K562 (cell line): Measurements from ENCODE around the gene TMEM50B. TPM values are rescaled to one million over a fixed set of nuclear protein-coding genes. Genes with fewer than 3 reads are reported as not detected.

ENCODE experiments used
- ARID1B ChIP-seq: fragments of 450-650 bp; IDR thresholded peaks from 2 replicates; pipeline ENCODE4 v1.6.1; 2016; ENCODE audit warnings: antibody characterized with exemption, mild to moderate bottlenecking, inconsistent platforms
- BRD9 ChIP-seq: fragments of 450-650 bp; IDR thresholded peaks from 2 replicates; pipeline ENCODE4 v1.6.1; 2018; ENCODE audit warnings: low read depth; ENCODE audit not compliant: partially characterized antibody
- DDX20 ChIP-seq: fragments of 450-650 bp; IDR thresholded peaks from 2 replicates; pipeline ENCODE4 v1.6.1; 2016; ENCODE audit warnings: missing genetic modification characterization, low read depth, mild to moderate bottlenecking, missing compliant biosample characterization, moderate library complexity
- ETV5 ChIP-seq: sonication (generic); formaldehyde crosslinking; IDR thresholded peaks from 2 replicates; pipeline ENCODE4 v1.4.0; 2020; ENCODE audit warnings: low read depth, mild to moderate bottlenecking, missing genetic modification reagents
- GABPB1 ChIP-seq: sonication (generic); formaldehyde crosslinking; IDR thresholded peaks from 2 replicates; pipeline ENCODE4 v1.8.0; 2022; ENCODE audit warnings: mild to moderate bottlenecking, missing genetic modification reagents
- IFI16 ChIP-seq: fragments of 250-450 bp; sonication (Bioruptor Pico); IDR thresholded peaks from 2 replicates; pipeline ENCODE4 v2.1.2; 2022; ENCODE audit warnings: mild to moderate bottlenecking, inconsistent platforms
- KLF6 ChIP-seq: fragments of 250-450 bp; sonication (Bioruptor Pico); IDR thresholded peaks from 2 replicates; pipeline ENCODE4 v1.4.0; 2020; ENCODE audit warnings: mild to moderate bottlenecking, moderate library complexity, borderline replicate concordance
- NFE2L1 ChIP-seq: fragments of 450-650 bp; IDR thresholded peaks from 2 replicates; pipeline ENCODE4 v1.6.1; 2016; ENCODE audit warnings: missing genetic modification characterization, low read depth, mild to moderate bottlenecking, missing compliant biosample characterization, moderate library complexity, borderline replicate concordance
- PHTF2 ChIP-seq: fragments of 250-450 bp; sonication (Bioruptor Pico); IDR thresholded peaks from 2 replicates; pipeline ENCODE4 v1.5.0; 2021; ENCODE audit warnings: mild to moderate bottlenecking
- POLR2G ChIP-seq: fragments of 200-400 bp; formaldehyde crosslinking; IDR thresholded peaks from 2 replicates; pipeline ENCODE4 v1.6.1; 2017; ENCODE audit warnings: low read depth, mild to moderate bottlenecking, antibody characterized with exemption, low read length, moderate library complexity
- PTTG1 ChIP-seq: fragments of 450-650 bp; IDR thresholded peaks from 2 replicates; pipeline ENCODE4 v1.6.1; 2016; ENCODE audit warnings: low read depth, mild to moderate bottlenecking, missing genetic modification characterization, missing compliant biosample characterization
- RAD51 ChIP-seq: fragments of 450-650 bp; IDR thresholded peaks from 2 replicates; pipeline ENCODE4 v1.7.1; 2016; ENCODE audit warnings: low read depth, mild to moderate bottlenecking, borderline replicate concordance
- SLC30A9 ChIP-seq: fragments of 250-450 bp; sonication (Bioruptor Pico); IDR thresholded peaks from 2 replicates; pipeline ENCODE4 v1.8.0; 2022; ENCODE audit warnings: mild to moderate bottlenecking, moderate library complexity
- SRSF9 ChIP-seq: fragments of 200-400 bp; formaldehyde crosslinking; IDR thresholded peaks from 2 replicates; pipeline ENCODE4 v1.6.1; 2017; ENCODE audit warnings: low read depth, low read length, borderline replicate concordance
- TARDBP ChIP-seq: fragments of 450-650 bp; IDR thresholded peaks from 2 replicates; pipeline ENCODE4 v1.6.1; 2016
- ZNF3 ChIP-seq: fragments of 250-450 bp; sonication (Bioruptor Pico); IDR thresholded peaks from 2 replicates; pipeline ENCODE4 v1.5.0; 2021; ENCODE audit warnings: mild to moderate bottlenecking, moderate library complexity
- ZNF324 ChIP-seq: fragments of 250-450 bp; sonication (Bioruptor Pico); IDR thresholded peaks from 2 replicates; pipeline ENCODE4 v1.4.0; 2020; ENCODE audit warnings: mild to moderate bottlenecking
- ZNF668 ChIP-seq: fragments of 250-450 bp; sonication (Bioruptor Pico); IDR thresholded peaks from 2 replicates; pipeline ENCODE4 v1.8.0; 2022; ENCODE audit warnings: mild to moderate bottlenecking, inconsistent platforms
- polyA plus RNA-seq, 8 experiments: library from polyadenylated mRNA; depleted of rRNA in 4 of 8; stranded (reverse) in 5 of 8; unstranded in 3 of 8; fragments of >200 nt; fragmentation: Nextera tagmentation in 2 of 8; fragmentation: Illumina TruSeq in 1 of 8; extraction: Ambion mirVana in 2 of 8; extraction: Trizol in 1 of 8; gene quantifications; 2 replicates each; pipeline versions ENCODE4 v1.2.1 to v1.2.3, GENCODE V29; 2011 to 2014; ENCODE audit warnings: inconsistent platforms in 1 of 8, missing spikeins in 1 of 8
- total RNA-seq, 7 experiments: library from RNA; depleted of rRNA in 6 of 7; stranded (reverse); fragments of >200 nt in 6 of 7; fragmentation: Illumina TruSeq in 2 of 7; extraction: Trizol in 2 of 7; gene quantifications; 2 replicates each; pipeline versions ENCODE4 v1.2.1 to v1.2.3, GENCODE V29; 2011 to 2021; ENCODE audit warnings: low replicate concordance in 1 of 7
- TF ChIP-seq, protein P1 (sequence below): fragments of 450-650 bp; IDR thresholded peaks from 2 replicates; pipeline ENCODE4 v1.7.1; 2018; ENCODE audit warnings: mild to moderate bottlenecking, low read depth; ENCODE audit not compliant: partially characterized antibody
- TF ChIP-seq, protein P2 (sequence below): fragments of 450-650 bp; IDR thresholded peaks from 2 replicates; pipeline ENCODE4 v1.6.1; 2017; ENCODE audit warnings: mild to moderate bottlenecking, moderate library complexity
- TF ChIP-seq, protein P3 (sequence below): IDR thresholded peaks from 3 replicates; pipeline ENCODE4 v1.6.1; 2011; ENCODE audit warnings: borderline replicate concordance, mild to moderate bottlenecking; ENCODE audit not compliant: insufficient read length, insufficient read depth
- TF ChIP-seq, protein P4 (sequence below): sonication (generic); formaldehyde crosslinking; IDR thresholded peaks from 2 replicates; pipeline ENCODE4 v1.8.0; 2022; ENCODE audit warnings: mild to moderate bottlenecking, missing genetic modification reagents
- TF ChIP-seq, protein P5 (sequence below), 2 experiments: IDR thresholded peaks; 2 replicates each; pipeline ENCODE4 v1.6.1; 2011; ENCODE audit warnings: borderline replicate concordance in 1 of 2, control low read depth in 1 of 2, low read depth in 1 of 2, low read length in 1 of 2, mild to moderate bottlenecking in 1 of 2, mixed read lengths in 1 of 2, moderate library complexity in 1 of 2; ENCODE audit not compliant: insufficient read depth in 1 of 2, insufficient read length in 1 of 2, poor library complexity in 1 of 2, severe bottlenecking in 1 of 2; ENCODE audit errors: extremely low read depth in 1 of 2

TMEM50B gene
- total and polyA plus RNA-seq, 9 of the 15 experiments (the other 6 are each of a cell fraction or from before 2014, with no cell fraction given): 20.5 to 64.6 (median 28.9) TPM

- TF ChIP-seq, protein P1, sequence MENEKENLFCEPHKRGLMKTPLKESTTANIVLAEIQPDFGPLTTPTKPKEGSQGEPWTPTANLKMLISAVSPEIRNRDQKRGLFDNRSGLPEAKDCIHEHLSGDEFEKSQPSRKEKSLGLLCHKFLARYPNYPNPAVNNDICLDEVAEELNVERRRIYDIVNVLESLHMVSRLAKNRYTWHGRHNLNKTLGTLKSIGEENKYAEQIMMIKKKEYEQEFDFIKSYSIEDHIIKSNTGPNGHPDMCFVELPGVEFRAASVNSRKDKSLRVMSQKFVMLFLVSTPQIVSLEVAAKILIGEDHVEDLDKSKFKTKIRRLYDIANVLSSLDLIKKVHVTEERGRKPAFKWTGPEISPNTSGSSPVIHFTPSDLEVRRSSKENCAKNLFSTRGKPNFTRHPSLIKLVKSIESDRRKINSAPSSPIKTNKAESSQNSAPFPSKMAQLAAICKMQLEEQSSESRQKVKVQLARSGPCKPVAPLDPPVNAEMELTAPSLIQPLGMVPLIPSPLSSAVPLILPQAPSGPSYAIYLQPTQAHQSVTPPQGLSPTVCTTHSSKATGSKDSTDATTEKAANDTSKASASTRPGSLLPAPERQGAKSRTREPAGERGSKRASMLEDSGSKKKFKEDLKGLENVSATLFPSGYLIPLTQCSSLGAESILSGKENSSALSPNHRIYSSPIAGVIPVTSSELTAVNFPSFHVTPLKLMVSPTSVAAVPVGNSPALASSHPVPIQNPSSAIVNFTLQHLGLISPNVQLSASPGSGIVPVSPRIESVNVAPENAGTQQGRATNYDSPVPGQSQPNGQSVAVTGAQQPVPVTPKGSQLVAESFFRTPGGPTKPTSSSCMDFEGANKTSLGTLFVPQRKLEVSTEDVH: no peak
- TF ChIP-seq ARID1B (0 out of 2 replicates have a peak, but pooled peaks have one; percentile 6), BRD9 (no peak), TARDBP (no peak), SRSF9 (no peak), ZNF668 (CRISPR knock-in tag) (no peak), SLC30A9 (CRISPR knock-in tag) (no peak), ZNF324 (no peak), PTTG1 (no peak), NFE2L1 (tag) (peak; percentile 77), IFI16 (CRISPR knock-in tag) (no peak), POLR2G (no peak), PHTF2 (CRISPR knock-in tag) (no peak), ZNF3 (CRISPR knock-in tag) (no peak), DDX20 (tag) (no peak), RAD51 (no peak), ETV5 (no peak), KLF6 (CRISPR knock-in tag) (no peak), GABPB1 (CRISPR knock-in tag) (no peak)
- TF ChIP-seq, protein P2, sequence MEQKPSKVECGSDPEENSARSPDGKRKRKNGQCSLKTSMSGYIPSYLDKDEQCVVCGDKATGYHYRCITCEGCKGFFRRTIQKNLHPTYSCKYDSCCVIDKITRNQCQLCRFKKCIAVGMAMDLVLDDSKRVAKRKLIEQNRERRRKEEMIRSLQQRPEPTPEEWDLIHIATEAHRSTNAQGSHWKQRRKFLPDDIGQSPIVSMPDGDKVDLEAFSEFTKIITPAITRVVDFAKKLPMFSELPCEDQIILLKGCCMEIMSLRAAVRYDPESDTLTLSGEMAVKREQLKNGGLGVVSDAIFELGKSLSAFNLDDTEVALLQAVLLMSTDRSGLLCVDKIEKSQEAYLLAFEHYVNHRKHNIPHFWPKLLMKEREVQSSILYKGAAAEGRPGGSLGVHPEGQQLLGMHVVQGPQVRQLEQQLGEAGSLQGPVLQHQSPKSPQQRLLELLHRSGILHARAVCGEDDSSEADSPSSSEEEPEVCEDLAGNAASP: no peak
- TF ChIP-seq, protein P3, sequence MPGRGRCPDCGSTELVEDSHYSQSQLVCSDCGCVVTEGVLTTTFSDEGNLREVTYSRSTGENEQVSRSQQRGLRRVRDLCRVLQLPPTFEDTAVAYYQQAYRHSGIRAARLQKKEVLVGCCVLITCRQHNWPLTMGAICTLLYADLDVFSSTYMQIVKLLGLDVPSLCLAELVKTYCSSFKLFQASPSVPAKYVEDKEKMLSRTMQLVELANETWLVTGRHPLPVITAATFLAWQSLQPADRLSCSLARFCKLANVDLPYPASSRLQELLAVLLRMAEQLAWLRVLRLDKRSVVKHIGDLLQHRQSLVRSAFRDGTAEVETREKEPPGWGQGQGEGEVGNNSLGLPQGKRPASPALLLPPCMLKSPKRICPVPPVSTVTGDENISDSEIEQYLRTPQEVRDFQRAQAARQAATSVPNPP: no peak
- TF ChIP-seq, protein P4, sequence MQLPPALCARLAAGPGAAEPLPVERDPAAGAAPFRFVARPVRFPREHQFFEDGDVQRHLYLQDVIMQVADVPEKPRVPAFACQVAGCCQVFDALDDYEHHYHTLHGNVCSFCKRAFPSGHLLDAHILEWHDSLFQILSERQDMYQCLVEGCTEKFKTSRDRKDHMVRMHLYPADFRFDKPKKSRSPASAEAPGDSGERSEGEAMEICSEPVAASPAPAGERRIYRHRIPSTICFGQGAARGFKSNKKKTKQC (CRISPR knock-in tag): no peak
- TF ChIP-seq, protein P5, sequence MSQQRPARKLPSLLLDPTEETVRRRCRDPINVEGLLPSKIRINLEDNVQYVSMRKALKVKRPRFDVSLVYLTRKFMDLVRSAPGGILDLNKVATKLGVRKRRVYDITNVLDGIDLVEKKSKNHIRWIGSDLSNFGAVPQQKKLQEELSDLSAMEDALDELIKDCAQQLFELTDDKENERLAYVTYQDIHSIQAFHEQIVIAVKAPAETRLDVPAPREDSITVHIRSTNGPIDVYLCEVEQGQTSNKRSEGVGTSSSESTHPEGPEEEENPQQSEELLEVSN (IDR thresholded peaks at IDR 0.05; ENCODE audit: borderline replicate concordance in 1 of 2, extremely low read depth in 1 of 2, insufficient read depth in 1 of 2, insufficient read length in 1 of 2, low read depth in 1 of 2, low read length in 1 of 2, poor library complexity in 1 of 2, severe bottlenecking in 1 of 2): no peak
Observed at GRCh38 chr21:33522953-33523349, 43.2 kb upstream of the TMEM50B start (continued).
